Osteoblast (primary cell): Measurements from ENCODE around the gene MYO1G. TPM values are rescaled to one million over a fixed set of nuclear protein-coding genes. Genes with fewer than 3 reads are reported as not detected.
A peak's percentile ranks its signal among the peaks of the same experiment; 100 is the strongest.

ENCODE experiments used
- DNase-seq: peaks from one replicate; pipeline ENCODE4 v3.0.0; 2011; ENCODE audit warnings: low spot score, mixed read lengths; ENCODE audit not compliant: insufficient read length; ENCODE audit errors: missing footprints
- H2AFZ ChIP-seq: 2 replicates; pipeline ENCODE4 v1.6.0; 2011; ENCODE audit warnings: mild to moderate bottlenecking, low read length
- H3K27ac ChIP-seq: 2 replicates; pipeline ENCODE4 v1.5.1; 2011; ENCODE audit warnings: mild to moderate bottlenecking, low read depth, low read length, moderate library complexity
- H3K27me3 ChIP-seq: 2 replicates; pipeline ENCODE4 v1.6.0; 2012; ENCODE audit warnings: mild to moderate bottlenecking, control low read depth, inconsistent platforms, low read length, moderate library complexity; ENCODE audit not compliant: insufficient read depth
- H3K36me3 ChIP-seq: 2 replicates; pipeline ENCODE4 v1.5.1; 2011; ENCODE audit warnings: mild to moderate bottlenecking, low read length, control low read depth, moderate library complexity; ENCODE audit not compliant: insufficient read depth
- H3K4me1 ChIP-seq: 2 replicates; pipeline ENCODE4 v1.5.1; 2011; ENCODE audit warnings: mild to moderate bottlenecking, low read length, control low read depth, moderate library complexity; ENCODE audit not compliant: insufficient read depth
- H3K4me2 ChIP-seq: 2 replicates; pipeline ENCODE4 v1.6.0; 2011; ENCODE audit warnings: mild to moderate bottlenecking, low read length; ENCODE audit not compliant: insufficient read depth
- H3K4me3 ChIP-seq: fragments of 200-600 bp; sonication (generic); 3 replicates; pipeline ENCODE4 v1.5.1; 2012; ENCODE audit warnings: mild to moderate bottlenecking, low read length, inconsistent platforms; ENCODE audit not compliant: insufficient read depth
- H3K79me2 ChIP-seq: 2 replicates; pipeline ENCODE4 v1.6.0; 2012; ENCODE audit warnings: mild to moderate bottlenecking, low read length, control low read depth, inconsistent platforms; ENCODE audit not compliant: insufficient read depth
- H3K9me3 ChIP-seq: 2 replicates; pipeline ENCODE4 v1.5.1; 2011; ENCODE audit warnings: low read depth, low read length, control low read depth
- H4K20me1 ChIP-seq: 2 replicates; pipeline ENCODE4 v1.6.0; 2012; ENCODE audit warnings: mild to moderate bottlenecking, low read length, control low read depth; ENCODE audit not compliant: insufficient read depth
- CTCF ChIP-seq: IDR thresholded peaks from 2 replicates; pipeline ENCODE4 v1.5.1; 2011; ENCODE audit warnings: mild to moderate bottlenecking, low read depth, low read length, moderate library complexity; ENCODE audit errors: extremely low read depth
- total RNA-seq: library from RNA; depleted of rRNA; stranded (reverse); fragments of >200 nt; gene quantifications from 2 replicates; pipeline ENCODE4 v1.2.3, GENCODE V29; 2012

MYO1G gene
- total RNA-seq, 1 donor: 0.36 TPM

DNA sequence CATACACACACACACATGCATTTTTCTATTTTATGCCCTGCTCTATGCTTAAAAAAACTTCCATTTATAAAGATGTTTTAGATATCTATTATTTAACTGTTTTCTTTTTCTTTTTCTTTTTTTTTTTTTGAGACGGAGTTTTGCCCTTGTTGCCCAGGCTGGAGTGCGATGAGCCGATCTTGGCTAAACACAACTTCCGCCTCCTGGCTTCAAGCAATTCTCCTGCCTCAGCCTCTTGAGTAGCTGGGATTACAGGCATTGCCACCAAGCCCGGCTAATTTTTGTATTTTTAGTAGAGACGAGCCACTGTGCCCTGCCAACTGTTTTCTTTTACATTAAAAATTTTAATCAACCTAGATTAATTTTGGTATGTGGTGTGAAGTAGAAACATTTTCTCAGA lies 47.9 kb downstream of the MYO1G start:
- H3K27ac ChIP-seq: no peak overlapping the region
- TF ChIP-seq CTCF: no peak
- H3K9me3 ChIP-seq: no peaks in the 10 kb centered on the region
- no peak overlapping the region for H3K4me2 ChIP-seq
- no peaks in the 10 kb centered on the region for H4K20me1 ChIP-seq
- no peak for DNase-seq
- H3K27me3 ChIP-seq: peaks cover 3% of the 10 kb centered on the region
- H3K36me3 ChIP-seq: no peaks in the 10 kb centered on the region
- H2AFZ ChIP-seq: no peak overlapping the region
- no peaks in the 10 kb centered on the region for H3K4me1 ChIP-seq
- H3K4me3 ChIP-seq: no peak overlapping the region
- H3K79me2 ChIP-seq: no peaks in the 10 kb centered on the region

DNA sequence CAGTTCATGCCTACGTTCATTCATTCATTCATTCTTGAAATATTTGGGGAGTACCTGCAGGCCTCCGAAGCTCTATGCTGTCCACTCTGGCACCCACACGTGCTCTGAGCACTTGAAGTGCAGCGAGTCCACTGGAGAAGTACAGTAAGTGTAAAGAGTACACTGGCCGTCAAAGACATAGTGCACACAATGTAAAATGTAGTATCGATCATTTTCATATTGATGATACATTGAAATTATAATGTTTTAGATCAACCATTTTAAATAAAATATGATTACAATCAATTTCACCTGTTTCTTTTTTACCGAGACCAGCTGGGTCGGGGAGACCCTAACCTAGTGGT lies 56.5 kb downstream of the MYO1G start:
- Histone ChIP-seq H3K4me2 (no peak overlapping the region), H2AFZ (no peak overlapping the region)
- no peak for TF ChIP-seq CTCF

GRCh38 chr7:44921607-44922350 lies 57.0 kb downstream of the MYO1G start:
- Histone ChIP-seq H4K20me1 (no peaks in the 10 kb centered on the region), H2AFZ (no peak overlapping the region), H3K4me1 (no peaks in the 10 kb centered on the region), H3K27ac (no peak overlapping the region), H3K27me3 (no peaks in the 10 kb centered on the region), H3K4me2 (no peak overlapping the region), H3K36me3 (no peaks in the 10 kb centered on the region), H3K4me3 (no peak overlapping the region), H3K9me3 (no peaks in the 10 kb centered on the region), H3K79me2 (no peaks in the 10 kb centered on the region)
- TF ChIP-seq CTCF: peak; percentile 73
- DNase-seq: peak; percentile 93

More for the DNA sequence above, 56.5 kb downstream of the MYO1G start:
- no peaks in the 10 kb centered on the region for H3K36me3 ChIP-seq
- H3K4me3 ChIP-seq: no peak overlapping the region
- H3K9me3 ChIP-seq: no peaks in the 10 kb centered on the region
- H3K79me2 ChIP-seq: no peaks in the 10 kb centered on the region
- no peaks in the 10 kb centered on the region for H3K27me3 ChIP-seq
- DNase-seq: no peak
- no peaks in the 10 kb centered on the region for H3K4me1 ChIP-seq
- H3K27ac ChIP-seq: no peak overlapping the region
- H4K20me1 ChIP-seq: no peaks in the 10 kb centered on the region

- Histone ChIP-seq H3K9me3 (no peaks in the 10 kb centered on the region), H3K27ac (no peak overlapping the region), H4K20me1 (no peaks in the 10 kb centered on the region), H2AFZ (no peak overlapping the region), H3K27me3 (no peaks in the 10 kb centered on the region), H3K36me3 (no peaks in the 10 kb centered on the region), H3K4me2 (no peak overlapping the region), H3K79me2 (no peaks in the 10 kb centered on the region), H3K4me1 (no peaks in the 10 kb centered on the region), H3K4me3 (no peak overlapping the region)
- no peak for DNase-seq
- no peak for TF ChIP-seq CTCF
These were observed 58.7 kb downstream of the MYO1G start for GRCh38 chr7:44920119-44920518.
